ENCODE results near the gene HOXA6. TPM values are rescaled to one million over a fixed set of nuclear protein-coding genes. Genes with fewer than 3 reads are reported as not detected.

Gene HOXA6
- total and polyA plus RNA-seq, 4 donors: 0.23 TPM; not detected in 3

DNA sequence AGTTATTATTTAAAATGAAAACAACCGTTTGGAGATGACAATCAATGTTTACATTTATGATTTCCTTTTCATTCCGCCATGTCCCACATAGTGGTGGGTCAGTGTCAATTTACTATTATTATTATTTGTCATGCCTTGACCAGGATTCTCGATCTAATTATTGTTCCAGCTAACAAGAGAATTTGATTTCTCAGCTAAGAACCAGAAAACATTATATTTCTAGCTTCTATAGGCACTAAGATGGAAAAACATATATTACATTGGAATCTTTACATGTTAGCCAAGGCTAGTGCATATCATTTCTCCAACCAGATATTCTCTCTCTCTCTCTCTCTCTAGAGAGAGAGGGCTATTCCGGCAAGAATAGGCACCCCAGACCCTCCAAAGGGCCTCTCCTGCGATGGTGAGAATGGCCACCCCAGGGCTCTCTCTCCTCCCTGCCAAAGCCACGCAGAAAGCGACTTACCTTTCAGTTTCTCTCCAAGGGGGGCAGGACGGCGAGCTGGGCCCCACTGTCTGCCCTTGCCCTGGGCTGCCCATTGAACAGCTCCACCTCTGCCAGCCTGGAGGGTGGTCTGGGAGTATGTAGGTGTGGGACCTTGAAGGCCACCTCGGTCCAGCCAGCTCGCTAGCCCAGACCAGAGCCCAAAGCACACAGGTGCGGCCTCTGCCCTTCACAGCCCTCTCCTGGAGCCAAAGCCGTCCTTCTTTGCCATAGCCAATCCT is 2.4 kb upstream of the HOXA6 start (continued):
- TF ChIP-seq, protein P1, sequence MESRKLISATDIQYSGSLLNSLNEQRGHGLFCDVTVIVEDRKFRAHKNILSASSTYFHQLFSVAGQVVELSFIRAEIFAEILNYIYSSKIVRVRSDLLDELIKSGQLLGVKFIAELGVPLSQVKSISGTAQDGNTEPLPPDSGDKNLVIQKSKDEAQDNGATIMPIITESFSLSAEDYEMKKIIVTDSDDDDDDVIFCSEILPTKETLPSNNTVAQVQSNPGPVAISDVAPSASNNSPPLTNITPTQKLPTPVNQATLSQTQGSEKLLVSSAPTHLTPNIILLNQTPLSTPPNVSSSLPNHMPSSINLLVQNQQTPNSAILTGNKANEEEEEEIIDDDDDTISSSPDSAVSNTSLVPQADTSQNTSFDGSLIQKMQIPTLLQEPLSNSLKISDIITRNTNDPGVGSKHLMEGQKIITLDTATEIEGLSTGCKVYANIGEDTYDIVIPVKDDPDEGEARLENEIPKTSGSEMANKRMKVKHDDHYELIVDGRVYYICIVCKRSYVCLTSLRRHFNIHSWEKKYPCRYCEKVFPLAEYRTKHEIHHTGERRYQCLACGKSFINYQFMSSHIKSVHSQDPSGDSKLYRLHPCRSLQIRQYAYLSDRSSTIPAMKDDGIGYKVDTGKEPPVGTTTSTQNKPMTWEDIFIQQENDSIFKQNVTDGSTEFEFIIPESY (IDR thresholded peaks at IDR 0.05): no peak
- TF ChIP-seq JUND (IDR thresholded peaks at IDR 0.05): no peak
- no peak for TF ChIP-seq EGR1 (IDR thresholded peaks at IDR 0.05; ENCODE audit: low read depth in 2 of 2)
- TF ChIP-seq FOXA2 (IDR thresholded peaks at IDR 0.05): no peak

DNA sequence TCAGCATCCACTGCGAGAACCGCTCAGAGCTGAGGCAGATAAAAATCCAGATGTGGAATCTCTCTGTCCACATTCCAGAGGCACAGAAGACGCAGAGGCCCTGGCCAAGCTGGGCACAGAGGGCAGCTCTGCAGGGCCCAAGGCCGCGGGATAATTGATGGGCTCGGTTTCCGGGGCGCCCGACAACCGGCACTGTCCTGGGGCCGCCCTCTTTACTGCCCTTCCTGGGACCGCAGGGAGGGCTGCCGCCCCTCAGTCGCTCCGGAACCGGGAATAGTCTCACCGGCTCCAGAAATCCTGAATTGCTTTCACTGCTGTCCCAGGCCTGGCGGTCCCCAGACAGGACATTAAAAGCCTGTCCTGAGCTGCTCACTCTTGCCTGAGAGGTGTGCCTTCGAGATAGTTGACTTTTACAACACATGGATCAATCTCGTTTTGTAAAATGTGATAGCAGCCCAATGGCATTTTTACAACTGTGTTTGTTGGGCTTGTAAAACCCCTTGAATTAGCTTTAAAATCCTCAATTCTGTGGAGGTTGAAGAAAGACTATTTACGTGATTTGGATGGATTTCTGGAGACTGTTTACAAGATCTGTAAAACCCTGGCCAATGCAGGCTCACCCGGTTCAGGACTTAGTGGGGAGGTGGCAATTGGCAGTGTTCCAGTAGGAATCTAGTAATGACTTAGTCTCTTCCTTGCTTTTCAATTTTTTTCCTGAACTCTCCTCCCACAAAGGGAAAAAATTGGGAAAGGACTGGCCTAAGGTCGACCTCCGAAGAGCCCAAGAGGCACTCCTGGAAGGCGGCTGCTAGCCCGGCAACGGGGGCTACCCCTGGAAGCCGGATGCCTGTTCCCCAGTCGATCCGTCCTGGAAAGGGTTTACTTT is 1.4 kb upstream of the HOXA6 start:
- peaks cover 0 to 4% (median 0%) of the 10 kb centered on the region in 4 donors for H3K9me3 ChIP-seq (ENCODE audit: control insufficient read depth in 4 of 4, low read length in 3 of 4)
- no peaks in the 10 kb centered on the region for H3K36me3 ChIP-seq (ENCODE audit: control insufficient read depth in 4 of 4, insufficient read depth in 3 of 4, low read depth in 1 of 4, low read length in 3 of 4)
- WGBS: 21% methylated on average over 30 of the region's 30 CpGs
- H3K9ac ChIP-seq (ENCODE audit: low read depth in 1 of 2, low read length in 2 of 2): no peak overlapping the region
- H3K27ac ChIP-seq (ENCODE audit: low read depth in 1 of 2, low read length in 2 of 2): no peak overlapping the region
- H3K27me3 ChIP-seq (ENCODE audit: control insufficient read depth in 4 of 4, insufficient read depth in 4 of 4, low read length in 3 of 4): peaks cover 7 to 39% (median 29%) of the 10 kb centered on the region in 4 donors
- H3K4me1 ChIP-seq (ENCODE audit: control insufficient read depth in 4 of 4, insufficient read depth in 4 of 4, low read length in 3 of 4): peaks cover 7 to 26% (median 17%) of the 10 kb centered on the region in 4 donors
- no peak for TF ChIP-seq NR2F2 (IDR thresholded peaks at IDR 0.05)
- TF ChIP-seq, protein P2, sequence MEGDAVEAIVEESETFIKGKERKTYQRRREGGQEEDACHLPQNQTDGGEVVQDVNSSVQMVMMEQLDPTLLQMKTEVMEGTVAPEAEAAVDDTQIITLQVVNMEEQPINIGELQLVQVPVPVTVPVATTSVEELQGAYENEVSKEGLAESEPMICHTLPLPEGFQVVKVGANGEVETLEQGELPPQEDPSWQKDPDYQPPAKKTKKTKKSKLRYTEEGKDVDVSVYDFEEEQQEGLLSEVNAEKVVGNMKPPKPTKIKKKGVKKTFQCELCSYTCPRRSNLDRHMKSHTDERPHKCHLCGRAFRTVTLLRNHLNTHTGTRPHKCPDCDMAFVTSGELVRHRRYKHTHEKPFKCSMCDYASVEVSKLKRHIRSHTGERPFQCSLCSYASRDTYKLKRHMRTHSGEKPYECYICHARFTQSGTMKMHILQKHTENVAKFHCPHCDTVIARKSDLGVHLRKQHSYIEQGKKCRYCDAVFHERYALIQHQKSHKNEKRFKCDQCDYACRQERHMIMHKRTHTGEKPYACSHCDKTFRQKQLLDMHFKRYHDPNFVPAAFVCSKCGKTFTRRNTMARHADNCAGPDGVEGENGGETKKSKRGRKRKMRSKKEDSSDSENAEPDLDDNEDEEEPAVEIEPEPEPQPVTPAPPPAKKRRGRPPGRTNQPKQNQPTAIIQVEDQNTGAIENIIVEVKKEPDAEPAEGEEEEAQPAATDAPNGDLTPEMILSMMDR (IDR thresholded peaks at IDR 0.05; ENCODE audit: low read depth, low read length, missing input control): no peak
- no peak for TF ChIP-seq TAF1 (conservative IDR thresholded peaks at IDR 0.05)
- no peak for TF ChIP-seq FOXA1 (IDR thresholded peaks at IDR 0.05)
- TF ChIP-seq, protein P3, sequence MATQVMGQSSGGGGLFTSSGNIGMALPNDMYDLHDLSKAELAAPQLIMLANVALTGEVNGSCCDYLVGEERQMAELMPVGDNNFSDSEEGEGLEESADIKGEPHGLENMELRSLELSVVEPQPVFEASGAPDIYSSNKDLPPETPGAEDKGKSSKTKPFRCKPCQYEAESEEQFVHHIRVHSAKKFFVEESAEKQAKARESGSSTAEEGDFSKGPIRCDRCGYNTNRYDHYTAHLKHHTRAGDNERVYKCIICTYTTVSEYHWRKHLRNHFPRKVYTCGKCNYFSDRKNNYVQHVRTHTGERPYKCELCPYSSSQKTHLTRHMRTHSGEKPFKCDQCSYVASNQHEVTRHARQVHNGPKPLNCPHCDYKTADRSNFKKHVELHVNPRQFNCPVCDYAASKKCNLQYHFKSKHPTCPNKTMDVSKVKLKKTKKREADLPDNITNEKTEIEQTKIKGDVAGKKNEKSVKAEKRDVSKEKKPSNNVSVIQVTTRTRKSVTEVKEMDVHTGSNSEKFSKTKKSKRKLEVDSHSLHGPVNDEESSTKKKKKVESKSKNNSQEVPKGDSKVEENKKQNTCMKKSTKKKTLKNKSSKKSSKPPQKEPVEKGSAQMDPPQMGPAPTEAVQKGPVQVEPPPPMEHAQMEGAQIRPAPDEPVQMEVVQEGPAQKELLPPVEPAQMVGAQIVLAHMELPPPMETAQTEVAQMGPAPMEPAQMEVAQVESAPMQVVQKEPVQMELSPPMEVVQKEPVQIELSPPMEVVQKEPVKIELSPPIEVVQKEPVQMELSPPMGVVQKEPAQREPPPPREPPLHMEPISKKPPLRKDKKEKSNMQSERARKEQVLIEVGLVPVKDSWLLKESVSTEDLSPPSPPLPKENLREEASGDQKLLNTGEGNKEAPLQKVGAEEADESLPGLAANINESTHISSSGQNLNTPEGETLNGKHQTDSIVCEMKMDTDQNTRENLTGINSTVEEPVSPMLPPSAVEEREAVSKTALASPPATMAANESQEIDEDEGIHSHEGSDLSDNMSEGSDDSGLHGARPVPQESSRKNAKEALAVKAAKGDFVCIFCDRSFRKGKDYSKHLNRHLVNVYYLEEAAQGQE (IDR thresholded peaks at IDR 0.05): no peak
- TF ChIP-seq, protein P1 (IDR thresholded peaks at IDR 0.05): no peak
- no peak for TF ChIP-seq SP1 (IDR thresholded peaks at IDR 0.05)
- no peak for TF ChIP-seq RAD21 (IDR thresholded peaks at IDR 0.05)
- TF ChIP-seq, protein P4, sequence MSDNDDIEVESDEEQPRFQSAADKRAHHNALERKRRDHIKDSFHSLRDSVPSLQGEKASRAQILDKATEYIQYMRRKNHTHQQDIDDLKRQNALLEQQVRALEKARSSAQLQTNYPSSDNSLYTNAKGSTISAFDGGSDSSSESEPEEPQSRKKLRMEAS (IDR thresholded peaks at IDR 0.05): no peak
- TF ChIP-seq, protein P5, sequence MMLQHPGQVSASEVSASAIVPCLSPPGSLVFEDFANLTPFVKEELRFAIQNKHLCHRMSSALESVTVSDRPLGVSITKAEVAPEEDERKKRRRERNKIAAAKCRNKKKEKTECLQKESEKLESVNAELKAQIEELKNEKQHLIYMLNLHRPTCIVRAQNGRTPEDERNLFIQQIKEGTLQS (IDR thresholded peaks at IDR 0.05): no peak
- TF ChIP-seq HNF4G (IDR thresholded peaks at IDR 0.05): no peak
- no peak for TF ChIP-seq RXRA (IDR thresholded peaks at IDR 0.05)
- TF ChIP-seq JUND (IDR thresholded peaks at IDR 0.05): no peak
- TF ChIP-seq FOXA2 (IDR thresholded peaks at IDR 0.05): no peak
- no peak for TF ChIP-seq HNF4A (conservative IDR thresholded peaks at IDR 0.05)
- no peak for TF ChIP-seq EGR1 (IDR thresholded peaks at IDR 0.05; ENCODE audit: low read depth in 2 of 2)
- no peak for TF ChIP-seq GABPA (IDR thresholded peaks at IDR 0.05 in 1 of 2, conservative IDR thresholded peaks at IDR 0.05 in 1 of 2)
- no peak for TF ChIP-seq YY1 (IDR thresholded peaks at IDR 0.05)
- DNase-seq (ENCODE audit: low spot score): no peak
- no peak overlapping the region for H3K4me3 ChIP-seq (ENCODE audit: low read depth in 1 of 3, low read length in 3 of 3)
